ENCODE data around the gene AKAP9.
A peak's percentile ranks its signal among the peaks of the same experiment; 100 is the strongest.
"Not testable (repeated sequence)": the region's sequence is repeated elsewhere in the genome, so short reads cannot be mapped to it uniquely, and the experiment has no call there.

Gene AKAP9

GRCh38 chr7:91940572-91941341, at the start of gene AKAP9:
AKAP9 (plus strand) TSS chr7:91940862; CDS start chr7:91941100, 238 bp downstream.
- peak; percentile 64 for DNase-seq (ENCODE audit: low spot score)

GRCh38 chr7:91892099-91892705, 48.5 kb upstream of the AKAP9 start:
- no peak for DNase-seq (ENCODE audit: low spot score)

- DNase-seq (ENCODE audit: low spot score), result no peak
These were observed 47.8 kb upstream of the AKAP9 start for GRCh38 chr7:91892821-91893340.

DNA sequence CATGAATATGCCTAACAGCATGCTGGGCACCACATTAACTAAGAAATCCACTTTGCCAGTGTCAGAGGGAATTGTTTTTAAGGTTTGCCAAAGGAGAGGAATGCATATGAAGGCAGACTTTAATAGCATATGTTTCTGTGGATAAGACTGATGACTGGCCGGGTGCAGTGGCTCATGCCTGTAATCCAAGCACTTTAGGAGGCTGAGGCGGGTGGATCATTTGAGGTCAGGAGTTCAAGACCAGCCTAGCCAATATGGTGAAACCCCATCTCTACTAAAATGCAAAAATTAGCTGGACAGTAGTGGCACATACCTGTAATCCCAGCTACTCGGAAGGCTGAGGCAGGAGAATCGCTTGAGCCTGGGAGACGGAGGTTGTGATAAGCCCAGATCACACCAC, 47.0 kb upstream of the AKAP9 start:
- DNase-seq (ENCODE audit: low spot score), result not testable (repeated sequence)

DNA sequence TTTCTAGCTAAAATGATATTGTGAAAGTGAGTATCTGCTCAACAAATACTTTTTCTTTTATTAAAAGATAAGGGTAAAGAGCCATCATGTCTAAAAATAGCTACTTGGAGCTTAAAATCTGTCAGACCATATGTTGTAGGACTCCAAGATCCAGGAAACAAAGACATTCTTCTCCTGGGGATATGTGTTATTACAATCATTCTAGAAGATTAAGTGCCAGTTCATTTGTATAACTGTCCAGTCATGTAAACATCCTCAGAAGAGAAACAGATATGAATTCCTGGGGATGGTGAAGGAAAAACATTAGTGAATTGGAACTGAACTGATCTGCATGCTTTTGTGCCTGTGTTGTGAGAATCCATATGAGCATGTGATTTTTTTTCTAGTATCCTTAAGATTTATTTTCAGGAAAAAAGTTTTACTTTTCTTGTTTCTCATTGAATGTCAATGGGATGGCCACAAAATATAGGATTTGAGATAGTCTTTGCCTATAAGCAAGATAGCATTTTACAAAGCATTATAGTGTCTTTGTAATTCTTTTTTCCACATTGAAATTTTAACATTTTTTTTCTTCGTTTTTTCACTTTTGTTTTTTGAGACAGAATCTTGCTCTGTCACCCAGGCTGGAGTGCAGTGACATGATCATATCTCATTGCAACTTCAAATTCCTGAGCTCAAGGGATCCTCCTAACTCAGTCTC, 45.7 kb upstream of the AKAP9 start:
- no peak for DNase-seq (ENCODE audit: low spot score)

GRCh38 chr7:91898240-91898992, 42.2 kb upstream of the AKAP9 start:
- DNase-seq (ENCODE audit: low spot score), result no peak

DNA sequence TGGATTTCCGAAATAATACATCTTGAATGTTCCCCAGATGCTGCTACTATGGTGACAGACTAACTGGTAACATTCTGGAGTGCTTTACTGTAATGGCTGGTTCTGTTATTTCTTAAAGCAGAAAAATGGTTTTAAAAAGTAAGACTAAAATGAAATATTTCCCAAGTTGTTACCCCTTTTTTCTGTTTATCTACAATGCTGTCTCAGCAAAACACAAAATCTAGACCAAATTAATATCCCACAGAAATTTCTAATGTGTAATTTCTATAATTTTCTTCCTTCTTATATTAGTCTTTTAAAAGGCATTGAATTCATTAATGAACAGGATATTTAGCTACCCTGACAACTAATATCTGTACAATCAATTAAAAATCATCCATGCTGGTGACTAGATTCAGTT, 41.1 kb upstream of the AKAP9 start:
- no peak for DNase-seq (ENCODE audit: low spot score)

DNA sequence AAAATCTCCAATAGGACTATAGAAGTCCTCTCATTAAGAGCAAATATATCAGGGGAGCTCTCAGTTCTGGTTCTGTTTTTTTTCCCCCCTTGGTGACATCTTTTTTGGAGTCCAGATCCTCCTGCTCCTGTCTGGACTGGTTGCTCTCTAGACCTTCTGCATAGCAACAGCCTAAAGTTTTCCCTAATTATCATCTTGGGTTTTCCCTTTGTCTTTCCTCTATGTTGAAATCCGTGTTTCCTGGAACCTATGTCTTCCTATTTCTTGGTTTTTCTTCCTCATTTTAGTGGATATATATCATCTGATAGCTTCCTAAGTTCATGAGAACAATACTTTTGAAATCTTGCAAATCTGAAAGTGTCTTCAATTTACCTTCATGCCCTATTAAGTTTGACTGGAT, 30.5 kb upstream of the AKAP9 start:
- no peak for DNase-seq (ENCODE audit: low spot score)

DNA sequence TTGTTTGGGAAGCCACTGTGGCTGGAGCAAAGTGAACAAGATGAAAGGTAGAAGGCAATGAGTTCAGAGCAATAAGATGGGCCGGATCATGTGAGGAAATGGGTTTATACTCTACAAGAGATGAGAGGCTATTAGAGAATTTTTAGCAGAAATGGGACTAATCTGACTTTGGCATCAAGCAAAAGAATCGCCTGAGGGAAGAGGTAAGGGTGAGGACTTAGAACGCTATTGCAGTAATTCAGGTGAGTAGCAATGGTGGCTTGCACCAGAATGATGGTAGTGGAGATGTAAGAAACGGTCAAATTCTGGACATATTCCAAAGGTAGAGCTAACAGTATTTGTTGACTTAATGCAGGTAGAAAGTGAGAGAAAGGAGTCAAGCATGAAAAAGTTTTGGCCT, 29.5 kb upstream of the AKAP9 start:
- no peak for DNase-seq (ENCODE audit: low spot score)

DNA sequence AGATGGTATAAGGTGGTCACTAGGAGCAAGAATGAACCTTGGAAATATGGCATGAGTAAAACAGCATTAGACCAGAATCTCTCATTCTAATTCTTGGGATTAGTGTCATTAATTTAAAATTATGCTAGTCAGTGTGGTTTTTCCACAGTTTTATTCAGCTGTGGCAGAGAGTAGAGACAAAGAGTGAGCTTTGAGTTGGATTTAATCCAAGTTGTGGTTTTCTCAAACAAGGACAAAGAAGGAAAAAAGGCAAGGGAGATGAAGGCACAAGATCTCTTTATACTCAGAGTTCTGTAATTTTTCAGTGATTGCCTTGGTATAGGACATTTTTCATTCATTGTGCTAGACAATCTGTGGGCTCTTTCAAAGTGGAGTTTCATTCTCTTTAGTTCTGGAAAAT, 28.2 kb upstream of the AKAP9 start:
- DNase-seq (ENCODE audit: low spot score), result peak; percentile 64

- DNase-seq (ENCODE audit: low spot score), result no peak
These were observed 27.1 kb upstream of the AKAP9 start for GRCh38 chr7:91913612-91914011.

DNA sequence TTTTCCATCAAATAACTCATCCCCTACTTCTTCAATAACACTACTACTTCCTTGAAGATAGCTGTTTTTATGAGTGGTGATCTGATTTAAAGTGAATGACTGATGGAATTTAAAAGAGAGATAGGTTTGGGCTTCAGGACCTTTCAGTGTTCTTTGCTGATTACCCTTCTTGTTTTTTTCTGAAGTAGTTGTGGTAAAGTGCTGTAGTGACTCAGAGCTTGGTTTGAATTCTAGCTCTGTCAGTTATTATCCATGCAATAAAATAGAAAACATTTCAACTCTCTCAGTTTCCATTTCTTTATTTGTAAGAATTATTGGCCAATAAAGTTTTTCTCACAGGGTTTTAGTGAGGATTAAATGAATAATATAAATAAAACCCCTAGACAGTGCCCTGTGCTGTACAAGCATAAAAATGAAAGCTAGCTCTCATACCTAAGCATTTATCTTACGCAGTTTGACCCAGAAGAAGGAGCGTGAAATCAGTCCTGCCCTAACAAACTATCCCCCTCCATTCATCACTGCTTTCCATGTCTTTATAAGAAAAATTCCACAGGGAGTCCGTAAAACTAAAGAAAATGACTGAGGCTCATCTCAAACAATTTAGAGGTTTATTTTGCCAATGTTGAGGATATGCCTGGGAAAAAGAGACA, 25.1 kb upstream of the AKAP9 start:
- no peak for DNase-seq (ENCODE audit: low spot score)

DNA sequence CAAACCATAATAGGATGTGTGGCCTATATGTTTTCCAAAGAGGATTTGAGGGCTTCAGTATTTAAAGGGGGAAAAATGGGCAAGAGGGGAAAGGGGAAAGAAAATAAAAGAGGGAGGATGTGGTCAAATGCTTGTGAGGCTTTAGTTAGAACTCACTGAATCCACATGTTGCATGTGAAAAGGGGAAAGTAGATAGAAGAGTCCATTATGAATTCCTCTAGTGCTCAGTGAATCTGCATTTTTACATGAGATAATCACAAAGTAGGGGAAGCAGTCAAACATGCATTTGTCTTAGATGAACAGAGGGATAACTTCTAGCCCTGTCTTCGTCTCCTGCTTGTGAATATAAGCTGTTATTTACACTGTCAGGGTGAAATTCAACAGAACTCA, 24.6 kb upstream of the AKAP9 start:
- no peak for DNase-seq (ENCODE audit: low spot score)

DNA sequence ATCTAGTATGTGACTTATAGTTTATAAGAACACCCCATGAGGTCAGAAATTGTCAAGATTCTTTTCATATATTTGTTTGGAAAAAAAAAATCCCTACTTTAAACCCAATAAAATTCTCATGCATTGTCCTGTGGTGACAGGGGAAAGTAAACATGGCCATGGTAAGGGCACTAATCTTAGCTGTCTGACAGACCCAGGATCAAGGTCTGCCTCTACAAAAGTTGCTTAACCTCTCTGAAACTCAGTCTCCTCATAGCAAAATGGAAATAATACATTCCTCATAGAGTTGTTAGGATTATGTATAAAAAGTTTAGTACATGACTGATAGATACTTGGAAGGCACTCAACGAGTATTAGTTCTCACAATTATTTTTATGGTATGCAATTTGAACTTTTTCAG, 22.3 kb upstream of the AKAP9 start:
- no peak for DNase-seq (ENCODE audit: low spot score)

GRCh38 chr7:91922857-91923256, 17.8 kb upstream of the AKAP9 start:
- DNase-seq (ENCODE audit: low spot score), result no peak

DNA sequence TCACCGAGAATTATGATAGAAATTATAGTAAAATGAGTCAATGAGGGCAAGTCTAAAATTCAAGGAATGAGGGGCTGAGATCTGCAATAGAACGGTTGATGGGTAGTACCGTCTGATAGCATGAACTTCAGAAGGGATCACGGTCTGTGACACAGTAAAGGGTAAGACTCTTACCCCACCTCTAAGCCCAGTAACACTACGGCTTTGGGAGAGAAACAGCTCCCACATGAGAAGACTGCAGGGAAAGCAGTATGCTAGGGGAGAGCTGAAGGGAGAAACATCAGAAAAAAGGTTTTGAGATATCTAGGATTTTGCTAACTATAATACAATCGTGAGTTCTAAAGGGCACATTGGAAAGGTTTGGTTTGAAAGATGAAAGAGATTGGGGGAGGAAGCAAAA, 12.8 kb upstream of the AKAP9 start:
- no peak for DNase-seq (ENCODE audit: low spot score)

DNA sequence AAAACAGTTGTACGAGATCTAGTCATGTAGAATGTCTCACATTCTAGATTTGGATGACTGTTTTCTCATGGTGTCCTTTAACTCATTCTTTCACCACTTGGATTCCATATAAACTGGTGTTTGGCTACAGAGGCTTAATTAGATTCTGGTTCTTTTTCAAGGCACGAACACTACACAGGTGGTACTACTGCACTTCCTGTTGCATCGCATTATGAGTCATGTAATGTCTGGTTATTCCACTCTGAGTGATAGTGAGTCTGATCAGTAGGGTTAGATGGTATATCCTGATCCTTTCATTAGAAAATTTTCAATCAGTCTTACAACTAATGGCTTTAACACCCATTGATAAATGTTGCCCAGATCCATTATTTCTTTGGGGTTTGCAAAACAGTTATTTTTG, 11.2 kb upstream of the AKAP9 start:
- no peak for DNase-seq (ENCODE audit: low spot score)

GRCh38 chr7:91940171-91940570, 491 bp upstream of the AKAP9 start:
- DNase-seq (ENCODE audit: low spot score), result peak; percentile 29

DNA sequence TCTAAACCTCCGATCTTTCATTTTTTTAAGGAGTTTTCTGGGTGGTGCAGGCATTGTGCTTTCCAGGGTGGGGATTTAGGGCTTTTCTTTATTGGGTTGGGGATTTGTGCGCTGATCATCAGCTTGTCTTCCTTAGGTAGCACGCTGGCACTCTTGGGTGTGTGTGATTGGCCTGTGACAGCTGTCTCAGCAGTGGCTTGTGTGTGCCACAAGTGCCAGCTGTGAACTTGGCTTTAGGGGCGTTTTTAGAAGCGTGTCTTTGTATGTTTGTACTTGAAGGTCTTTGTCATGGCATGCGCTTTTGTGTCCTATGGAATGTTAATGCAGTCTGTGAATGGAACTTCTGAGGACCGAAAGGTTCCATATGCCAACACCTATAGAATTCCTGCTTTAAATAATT, 788 bp downstream of the AKAP9 start:
- DNase-seq (ENCODE audit: low spot score), result no peak

DNA sequence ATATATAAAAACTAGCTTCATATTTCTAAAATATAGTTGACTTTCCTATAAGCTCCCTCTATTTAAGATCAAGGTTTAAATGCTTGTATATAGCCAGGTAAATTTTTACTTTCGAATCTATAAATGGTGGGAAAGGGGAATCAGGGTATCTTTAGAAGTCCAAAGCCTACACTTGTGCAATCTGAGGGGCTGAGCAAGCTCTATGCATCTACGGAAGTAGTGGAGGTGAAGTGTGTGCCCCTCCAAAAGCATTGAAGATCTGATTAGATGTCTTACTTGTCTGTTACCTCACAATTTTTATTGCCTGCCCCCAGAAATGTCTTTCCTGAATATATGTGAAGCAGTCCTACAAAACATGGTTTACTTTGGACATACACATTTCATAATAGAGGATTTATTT, 1.6 kb downstream of the AKAP9 start:
- no peak for DNase-seq (ENCODE audit: low spot score)

- DNase-seq (ENCODE audit: low spot score), result not testable (repeated sequence)
These were observed 4.3 kb downstream of the AKAP9 start for GRCh38 chr7:91944970-91945369.

DNA sequence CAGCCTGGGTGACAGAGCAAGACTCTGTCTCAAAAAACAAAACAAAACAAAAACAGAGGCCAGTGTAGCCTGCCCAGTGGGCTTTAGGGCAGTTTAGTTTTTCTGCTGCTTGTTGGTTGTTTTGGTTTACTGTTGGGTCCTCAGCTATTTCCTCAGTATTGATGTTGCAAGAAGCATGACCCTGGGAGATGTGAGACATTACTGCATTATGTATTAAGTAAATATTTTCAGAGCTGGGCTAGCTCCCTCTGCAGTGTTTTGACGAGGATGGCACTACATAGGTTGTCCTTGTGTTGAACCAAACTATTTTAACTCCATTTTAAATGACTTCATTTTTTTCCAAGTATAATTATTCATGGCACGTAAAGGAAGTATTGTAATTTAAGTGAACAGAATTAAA, 4.8 kb downstream of the AKAP9 start:
- DNase-seq (ENCODE audit: low spot score), result no peak

Measured in COLO829 (cell line).